GM18520 (cell line): ENCODE results near the gene SUGCT.

Experiments used
- ATAC-seq: cut with Tn5 transposase; IDR thresholded peaks from one replicate; pipeline ENCODE4 v1.9.1; 2021; ENCODE audit not compliant: unreplicated experiment

Gene SUGCT

DNA sequence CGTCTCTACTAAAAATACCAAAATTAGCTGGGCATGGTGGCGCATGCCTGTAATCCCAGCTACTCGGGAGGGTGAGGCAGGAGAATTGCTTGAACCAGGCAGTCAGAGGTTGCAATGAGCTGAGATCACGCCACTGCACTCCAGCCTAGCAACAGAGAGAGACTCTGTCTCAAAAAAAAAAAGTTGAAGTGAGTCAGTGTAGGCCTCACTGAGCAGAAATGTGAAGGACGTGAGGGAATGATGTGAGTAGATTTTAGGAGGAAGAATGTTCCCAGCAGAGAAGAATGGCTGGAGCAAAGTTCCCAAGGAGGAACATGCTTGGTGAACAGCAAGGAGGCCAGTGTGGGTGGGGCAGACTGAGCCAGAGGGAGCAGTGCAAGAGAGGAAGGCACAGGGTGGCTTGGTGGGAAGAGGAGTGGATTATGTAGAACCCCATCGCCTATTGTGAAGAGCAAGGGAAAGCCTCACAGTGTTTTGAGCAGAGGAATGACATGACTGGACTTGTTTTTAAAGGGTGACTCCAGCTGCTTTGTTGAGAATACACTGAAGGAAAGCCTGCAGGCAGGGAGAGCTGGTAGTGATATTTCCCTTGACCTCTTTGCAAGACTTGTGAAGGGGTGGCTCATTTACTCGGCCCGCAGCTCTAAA is 708.7 kb downstream of the SUGCT start:
- no peak for ATAC-seq

DNA sequence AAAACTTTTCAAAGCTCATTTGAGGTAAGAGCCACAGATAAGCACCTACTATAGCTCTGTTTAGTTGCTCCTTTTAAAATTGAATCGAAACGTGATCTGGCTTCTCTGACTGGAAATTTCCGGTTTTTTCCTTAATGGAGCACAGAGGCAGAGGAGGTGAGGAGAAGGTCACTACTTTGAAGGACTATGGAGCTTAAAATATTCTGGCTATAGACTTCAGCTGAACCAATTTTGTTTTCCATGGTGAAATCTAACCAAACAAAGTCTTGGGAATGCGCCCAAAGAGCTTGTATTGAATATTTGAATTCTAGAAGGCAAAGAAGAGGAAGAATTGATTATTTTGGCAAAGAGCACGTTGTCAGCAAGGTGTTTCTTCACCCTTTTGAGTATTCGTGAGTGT is 711.1 kb downstream of the SUGCT start:
- no peak for ATAC-seq

DNA sequence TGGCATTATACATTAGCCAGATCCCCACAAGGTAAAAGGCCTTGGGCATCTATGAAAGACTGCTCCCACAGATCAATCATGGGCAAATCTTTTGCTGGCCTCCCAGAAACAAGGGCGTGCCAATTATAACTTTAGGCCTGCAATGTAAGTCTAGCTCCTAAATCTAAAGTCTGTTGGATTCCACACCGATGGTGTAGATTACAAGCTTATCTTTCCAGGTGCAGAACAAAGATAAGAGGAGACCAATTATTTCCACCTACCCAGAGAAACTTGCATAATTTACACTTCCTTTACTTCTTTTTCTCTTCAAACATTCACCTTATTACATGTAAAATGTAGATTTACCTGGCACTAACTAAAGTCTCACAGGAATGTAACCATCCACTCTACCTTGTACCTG is 713.1 kb downstream of the SUGCT start:
- no peak for ATAC-seq

DNA sequence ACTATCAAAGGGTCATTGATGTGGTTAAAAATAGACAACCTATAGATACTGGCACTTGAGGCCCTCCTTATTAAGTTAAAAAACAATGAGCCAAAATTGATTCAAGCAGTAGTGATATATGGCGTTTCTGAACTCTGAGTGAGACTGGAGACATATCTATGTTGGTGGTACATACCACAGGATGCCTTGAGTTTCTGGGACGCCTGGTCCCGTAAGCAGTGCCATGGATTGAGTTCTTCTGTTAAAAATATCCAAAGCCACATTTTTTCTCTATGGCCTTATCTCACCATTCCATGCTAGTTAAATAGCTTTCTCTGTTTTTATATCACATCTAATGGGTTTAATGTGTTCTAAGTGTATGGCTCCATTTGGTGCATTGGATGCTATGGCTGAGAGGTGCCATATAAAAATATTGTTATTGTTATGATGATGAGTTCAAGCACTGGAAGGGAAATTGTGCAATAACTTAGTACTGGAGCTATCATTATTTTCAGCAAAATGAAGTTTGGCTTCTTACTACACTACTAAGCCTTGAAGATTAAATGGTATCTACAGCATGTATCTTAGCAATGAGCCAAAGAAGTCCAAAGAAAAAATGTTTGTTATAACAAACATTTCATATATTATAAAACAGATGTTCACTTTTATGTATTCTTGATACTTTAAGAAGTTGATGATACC is 713.9 kb downstream of the SUGCT start:
- ATAC-seq: no peak

DNA sequence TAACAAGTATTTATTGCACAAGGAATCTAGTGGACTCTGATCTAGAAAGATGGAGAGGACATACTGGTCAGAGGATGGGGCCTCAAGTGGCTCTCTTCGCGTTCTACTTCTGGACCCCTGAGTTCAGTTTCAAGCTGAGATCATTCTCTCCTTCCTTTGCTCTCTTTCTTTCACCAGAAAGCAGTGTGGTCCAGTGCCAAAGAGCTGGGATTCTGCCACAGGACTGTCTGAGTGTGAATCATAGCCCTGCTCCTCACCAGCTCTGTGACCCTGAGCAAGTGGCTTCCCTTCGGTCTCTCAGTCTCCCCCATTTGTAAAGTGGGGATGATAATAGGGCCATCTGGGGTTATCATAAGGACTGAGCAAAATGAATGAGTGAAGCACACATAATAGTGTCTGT is 715.2 kb downstream of the SUGCT start:
- no peak for ATAC-seq

DNA sequence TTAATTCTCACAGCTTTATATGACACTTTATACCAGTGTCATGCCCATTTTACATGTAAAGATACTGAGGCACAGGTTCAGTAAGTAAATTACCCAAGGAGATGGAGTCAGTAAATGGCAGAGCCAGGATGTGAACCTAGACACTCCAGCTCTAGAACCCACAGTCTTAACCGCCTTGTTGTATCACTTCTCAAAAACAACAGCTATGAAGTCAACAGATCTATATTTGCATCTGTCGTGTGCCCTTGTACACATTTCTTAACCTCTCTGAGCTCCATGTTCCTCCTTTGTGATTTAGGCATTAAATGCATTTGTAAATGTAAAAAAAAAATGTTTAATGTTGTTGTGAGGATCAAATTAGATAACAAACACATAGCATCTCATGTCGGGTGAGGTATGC is 716.2 kb downstream of the SUGCT start:
- ATAC-seq: no peak

DNA sequence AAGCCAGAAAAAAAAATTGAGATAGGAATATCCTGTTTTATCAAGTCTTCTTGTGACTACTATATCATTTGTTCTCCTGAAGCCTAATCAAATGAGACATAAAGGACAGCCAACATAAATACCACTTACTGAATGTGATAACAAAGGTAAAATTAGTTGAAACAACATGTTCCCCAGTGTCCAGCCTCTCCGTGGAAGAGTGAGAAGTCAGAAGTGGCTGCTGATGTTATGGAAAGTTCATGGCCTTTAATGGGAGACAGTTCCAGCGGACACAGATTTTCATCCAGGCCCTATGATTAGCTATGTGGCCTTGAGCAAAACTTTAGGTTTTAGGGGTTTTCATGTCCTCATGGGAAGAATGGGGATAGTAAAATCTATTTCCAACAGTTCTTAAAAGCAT is 724.3 kb downstream of the SUGCT start:
- no peak for ATAC-seq

DNA sequence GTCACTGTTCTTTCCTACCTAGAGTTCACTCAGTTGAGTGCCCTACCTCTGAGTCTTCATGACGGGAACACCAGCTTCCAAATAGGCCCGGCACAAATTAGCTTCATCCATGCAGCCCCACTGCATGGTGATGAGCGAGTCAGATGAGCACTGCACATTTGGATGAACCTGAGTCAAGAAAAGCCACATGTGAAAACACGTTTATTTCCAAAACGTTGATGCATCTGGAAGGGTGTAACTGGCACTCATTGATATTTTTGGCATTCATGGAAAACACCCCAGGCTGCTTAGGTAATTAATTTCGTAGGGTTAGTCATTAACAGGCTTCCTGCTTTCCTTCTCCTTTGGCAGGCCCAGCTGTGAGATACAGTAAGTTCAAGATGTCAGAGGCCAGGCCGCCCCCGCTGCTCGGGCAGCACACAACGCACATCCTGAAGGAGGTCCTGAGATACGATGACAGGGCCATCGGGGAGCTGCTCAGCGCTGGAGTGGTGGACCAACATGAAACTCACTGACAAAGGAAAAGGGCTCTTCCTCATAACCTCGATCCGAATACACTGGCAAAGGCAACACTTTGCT is 725.2 kb downstream of the SUGCT start:
- no peak for ATAC-seq

DNA sequence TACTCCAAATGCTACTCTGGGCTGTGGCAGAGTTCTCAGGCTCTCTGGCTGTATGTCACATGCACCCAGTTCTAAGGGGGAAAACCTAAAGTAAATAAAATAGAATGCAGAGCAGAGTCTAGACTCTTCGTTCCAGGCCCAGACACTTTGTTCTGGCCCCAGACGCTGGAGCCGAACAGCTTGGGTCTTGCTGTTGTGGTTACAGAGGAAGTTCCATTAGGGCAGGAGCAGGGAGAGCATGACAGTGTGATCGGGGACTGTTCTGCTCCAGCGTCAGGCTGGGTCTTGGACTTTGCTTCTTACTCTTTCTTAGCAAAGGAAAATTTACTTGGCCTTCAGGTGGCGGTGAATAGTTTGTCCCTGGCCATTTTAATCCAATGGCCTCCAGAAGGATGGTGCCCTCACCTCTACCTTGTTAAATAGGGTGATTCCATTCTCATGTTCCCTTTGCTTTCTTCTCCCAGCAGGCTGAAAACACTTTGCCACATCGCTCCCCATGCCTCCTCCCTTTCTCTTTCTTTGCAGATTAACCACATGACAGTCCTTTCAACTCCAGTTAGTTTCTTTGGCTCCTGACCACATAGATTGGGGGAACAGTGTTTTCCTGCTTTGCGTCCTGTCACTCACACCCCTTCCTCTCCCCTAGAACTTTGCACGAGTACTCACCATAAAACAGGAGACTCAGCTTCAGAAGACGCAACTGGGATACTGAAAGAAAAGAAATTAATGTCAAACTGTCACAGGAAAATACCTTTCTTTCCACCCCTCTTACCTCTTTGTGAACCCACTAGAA is 730.8 kb downstream of the SUGCT start:
- no peak for ATAC-seq

DNA sequence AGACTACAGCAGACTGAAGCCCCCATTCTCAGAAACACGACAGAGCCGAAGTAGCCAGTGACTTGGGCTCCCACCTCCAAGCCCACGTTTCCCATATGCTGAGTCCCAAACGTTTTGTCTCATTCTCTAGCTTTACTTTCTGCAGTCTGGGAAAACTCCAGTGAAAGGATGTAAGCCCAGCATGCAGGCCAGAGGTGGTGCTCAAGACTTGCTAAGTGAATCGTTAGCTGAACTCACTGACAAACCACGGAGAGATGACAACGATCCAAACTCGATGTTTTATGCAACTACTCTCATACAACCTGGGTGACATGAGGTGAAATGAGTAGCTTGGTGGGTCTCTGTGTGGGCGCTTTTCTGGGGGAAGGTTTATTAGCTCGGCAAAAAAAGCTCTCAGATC is 731.8 kb downstream of the SUGCT start:
- ATAC-seq: no peak

DNA sequence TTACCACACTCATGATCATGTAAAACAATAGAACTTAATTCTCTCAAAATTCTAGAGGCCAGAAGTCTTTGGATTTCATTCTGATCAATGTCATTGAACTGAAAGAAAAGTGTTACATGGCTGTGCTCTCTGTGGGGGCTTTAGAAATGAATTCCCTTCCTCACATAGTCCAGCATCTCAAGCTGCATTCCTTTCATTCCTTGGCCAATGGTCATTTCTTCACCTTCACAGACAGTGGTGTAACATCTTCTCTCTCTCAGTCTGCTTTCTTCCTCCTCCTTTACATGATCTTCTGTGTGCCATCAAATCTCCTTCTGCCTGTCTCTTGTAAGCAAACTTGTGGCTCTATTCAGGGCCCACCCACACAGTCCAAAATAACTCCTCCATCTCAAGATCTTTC is 735.3 kb downstream of the SUGCT start:
- ATAC-seq: no peak

DNA sequence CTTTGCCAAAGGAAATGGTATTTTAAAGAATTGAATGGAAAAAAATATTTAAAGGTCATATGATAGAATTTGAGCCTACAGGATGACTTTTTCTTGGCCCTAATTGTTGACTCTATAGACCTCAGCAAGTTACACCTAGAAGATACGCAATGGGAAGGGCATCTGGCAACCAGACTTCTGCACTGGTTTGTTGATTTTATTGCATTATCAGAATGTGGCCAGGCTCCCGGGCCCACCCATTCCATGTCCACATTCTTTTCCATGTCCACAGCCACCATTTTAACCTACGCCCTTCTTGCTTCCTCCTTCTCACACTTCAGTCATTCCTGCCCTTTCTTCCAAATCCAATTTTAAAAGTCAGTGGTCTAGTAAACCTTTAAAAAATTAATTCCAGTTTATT is 738.4 kb downstream of the SUGCT start:
- no peak for ATAC-seq

DNA sequence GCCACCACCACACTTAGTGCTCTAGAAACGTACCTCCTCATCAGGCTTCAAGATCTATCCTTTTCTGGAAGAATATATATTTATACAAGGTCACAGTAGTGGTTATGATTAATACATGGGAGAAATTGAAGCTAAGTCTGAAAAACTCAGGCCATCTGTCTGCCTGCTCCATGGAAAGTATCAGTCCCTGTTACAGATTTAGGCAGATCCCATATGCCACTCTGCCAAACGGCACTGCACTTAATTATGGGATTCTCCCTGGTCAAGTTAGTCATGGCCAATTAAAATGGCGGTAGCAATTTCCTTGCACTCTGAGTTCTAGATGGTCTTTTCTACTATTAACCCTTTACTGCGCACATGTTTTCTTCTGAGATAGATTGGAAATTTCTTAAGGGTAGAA is 740.0 kb downstream of the SUGCT start:
- no peak for ATAC-seq

DNA sequence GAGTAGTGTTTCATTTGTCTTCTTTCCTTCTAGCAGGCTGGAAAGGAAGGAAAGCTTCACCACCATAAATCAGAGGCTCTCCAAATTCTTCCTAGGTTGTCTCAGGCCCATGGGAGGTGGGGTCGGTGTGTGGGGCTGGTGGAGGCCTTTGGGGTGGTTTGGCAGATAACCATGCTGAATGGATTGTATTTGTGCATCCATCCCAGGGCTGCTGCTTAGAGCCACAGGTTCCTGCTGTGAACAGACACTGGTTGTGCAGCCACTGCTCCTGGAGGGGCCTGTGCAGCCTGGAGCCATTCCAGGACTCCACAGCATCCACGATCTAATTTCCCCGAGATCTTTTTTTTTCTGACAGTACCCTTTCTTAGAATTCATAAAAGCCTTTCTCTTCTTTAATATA is 741.8 kb downstream of the SUGCT start:
- no peak for ATAC-seq

DNA sequence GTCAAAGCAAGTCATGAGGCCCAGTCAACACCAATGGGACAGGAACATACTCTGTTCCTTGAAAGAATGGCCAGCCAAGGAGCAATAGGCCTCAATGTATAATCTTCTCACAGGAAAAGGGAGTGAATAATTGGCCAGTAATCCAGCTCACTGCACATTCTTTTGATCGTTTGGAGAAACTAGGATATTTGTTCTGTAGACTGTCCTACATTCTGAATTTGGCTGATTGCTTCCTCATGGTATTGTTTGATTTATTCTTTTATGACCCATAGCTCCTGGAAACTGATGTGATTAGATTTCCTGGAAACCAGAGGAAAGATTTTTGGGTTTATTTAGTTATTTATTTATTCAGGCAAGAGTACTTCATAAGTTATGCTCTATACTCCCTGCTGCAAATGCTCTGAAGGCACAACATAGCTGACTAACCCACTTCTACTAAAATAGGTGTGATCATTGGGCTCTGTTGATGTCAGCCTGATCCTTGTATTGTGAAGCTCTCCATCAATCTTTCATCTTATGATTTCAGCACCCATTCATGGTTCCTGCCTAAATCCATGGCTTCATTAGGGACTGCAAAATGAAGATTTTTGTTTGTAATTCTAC is 745.2 kb downstream of the SUGCT start:
- no peak for ATAC-seq

DNA sequence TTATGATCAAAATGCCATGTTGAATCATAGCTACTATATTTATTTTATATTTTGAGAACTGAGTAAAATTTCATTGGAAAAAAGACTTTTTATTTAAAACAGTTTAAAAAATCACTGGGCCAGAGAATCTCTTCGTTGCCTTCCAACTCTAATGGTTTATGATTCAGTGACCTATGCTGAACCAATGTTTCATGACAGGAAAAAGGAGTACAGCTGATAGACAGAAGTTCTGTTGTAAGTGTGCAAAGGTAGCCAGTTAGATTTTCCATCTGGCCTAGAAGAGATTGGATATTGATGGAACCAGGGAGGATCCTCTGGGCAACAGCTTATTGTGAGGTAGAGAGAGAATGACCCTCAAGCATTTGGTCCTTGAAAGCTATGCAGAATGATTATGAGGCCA is 745.8 kb downstream of the SUGCT start:
- no peak for ATAC-seq

DNA sequence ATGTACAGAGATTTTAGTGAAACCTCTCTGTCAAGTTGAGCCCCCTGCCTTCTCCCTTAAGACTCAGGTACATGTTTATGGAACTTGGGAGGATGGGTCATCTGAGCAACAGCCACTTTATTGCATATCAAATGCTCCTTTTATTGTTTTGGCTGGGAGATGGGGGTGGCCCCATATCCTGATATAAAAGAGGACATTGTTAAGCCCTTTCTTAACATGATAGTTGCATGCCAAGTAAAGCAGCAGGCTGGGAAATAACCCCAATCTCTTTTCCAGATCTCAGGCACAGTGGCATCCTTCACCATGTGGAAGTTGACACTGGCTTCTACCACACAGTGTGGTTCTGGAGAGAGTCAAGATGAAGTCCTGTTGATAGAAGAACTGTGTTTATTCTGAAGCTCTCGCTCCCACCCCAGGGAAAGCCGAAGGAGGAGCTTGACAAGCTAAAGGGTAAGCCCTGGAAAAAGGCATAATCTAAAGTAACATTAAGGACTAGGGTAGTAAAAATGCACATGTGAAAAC is 746.7 kb downstream of the SUGCT start:
- ATAC-seq: no peak

DNA sequence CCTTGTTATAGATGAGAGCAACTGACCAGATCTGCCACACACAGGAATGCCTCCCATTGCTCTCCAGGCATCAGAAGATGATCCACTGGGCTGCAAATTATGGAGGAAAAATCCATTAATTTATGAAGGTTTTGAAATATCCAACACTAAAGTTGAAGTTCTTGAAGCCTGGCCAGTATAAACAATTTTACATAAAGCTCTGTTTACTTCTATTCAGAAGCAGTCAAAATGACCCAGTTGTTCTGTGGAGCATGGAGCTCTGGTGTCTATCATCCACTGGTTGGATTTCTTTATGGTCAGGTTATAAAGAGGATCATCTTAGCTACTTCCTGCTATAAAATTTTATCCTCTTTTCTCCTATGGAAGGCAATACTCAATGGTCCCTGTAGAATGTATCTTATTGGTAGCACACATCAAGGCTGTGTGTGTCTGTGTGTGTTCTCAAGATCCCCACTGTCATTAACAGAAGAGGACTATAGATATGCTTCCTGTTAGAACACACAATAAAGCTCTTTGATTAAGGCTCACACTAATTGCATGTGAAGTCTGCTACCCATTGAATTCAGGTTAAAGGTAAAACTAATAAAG is 747.4 kb downstream of the SUGCT start:
- no peak for ATAC-seq

DNA sequence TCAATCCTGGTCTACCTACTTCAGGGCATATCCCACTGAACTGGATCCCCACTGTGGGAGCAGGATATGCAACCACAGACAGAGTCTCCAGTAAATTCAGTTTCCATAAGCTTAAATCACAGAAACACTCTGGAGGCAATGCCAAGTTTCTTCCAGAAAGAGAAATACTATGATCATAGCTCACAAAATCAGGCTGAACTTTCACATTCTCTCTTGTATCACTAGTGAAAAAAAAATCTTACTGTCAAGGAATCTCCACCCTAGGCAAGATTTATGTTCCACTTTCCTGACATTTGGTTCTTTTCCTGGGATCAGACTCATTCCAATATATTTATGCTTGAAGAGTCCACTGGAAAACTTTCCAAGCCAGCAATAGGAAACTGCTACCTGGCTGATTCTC is 749.0 kb downstream of the SUGCT start:
- no peak for ATAC-seq

DNA sequence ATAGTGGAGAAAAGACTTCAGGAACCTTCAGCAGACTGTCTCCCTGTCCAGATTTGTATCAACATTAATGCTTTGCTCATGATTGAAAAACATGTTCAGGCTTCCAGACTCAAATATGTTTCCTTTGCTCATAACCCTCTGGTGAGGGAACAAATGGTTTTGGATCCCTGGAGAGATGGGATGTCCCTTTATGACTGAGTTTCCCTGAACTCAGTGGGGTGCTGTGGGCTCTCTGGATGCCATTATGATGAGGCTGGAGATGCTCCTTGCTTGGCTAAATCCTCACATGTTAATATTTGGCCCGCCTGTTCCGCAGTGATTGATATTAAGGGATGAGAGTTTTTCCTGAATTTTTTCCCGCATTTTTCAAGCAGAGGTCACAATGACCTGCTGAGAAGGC is 749.4 kb downstream of the SUGCT start:
- ATAC-seq: no peak

DNA sequence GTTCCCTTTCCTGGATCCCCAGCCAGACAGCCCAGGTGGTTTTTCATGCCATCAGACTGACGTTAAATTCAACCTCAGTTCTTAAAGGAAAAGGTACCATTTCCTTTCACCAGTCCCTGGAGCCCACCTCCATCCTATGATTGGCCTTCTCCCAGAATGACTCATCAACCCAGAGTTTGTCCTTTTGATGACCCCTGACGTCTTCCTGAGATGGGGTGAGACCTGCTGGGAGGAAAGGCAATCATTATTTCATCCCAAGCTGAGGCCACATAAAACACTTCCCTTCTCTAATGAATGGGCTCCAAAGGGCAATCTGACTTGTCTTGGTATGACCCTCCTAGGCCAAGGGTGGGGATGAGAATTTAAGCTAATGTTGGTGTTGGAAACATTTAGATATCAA is 750.7 kb downstream of the SUGCT start:
- ATAC-seq: no peak
